ENCODE measurements around the gene OR13C8. TPM values are rescaled to one million over a fixed set of nuclear protein-coding genes. Genes with fewer than 3 reads are reported as not detected.
A peak's percentile ranks its signal among the peaks of the same experiment; 100 is the strongest.
"Not testable (repeated sequence)": the region's sequence is repeated elsewhere in the genome, so short reads cannot be mapped to it uniquely, and the experiment has no call there.

Gene OR13C8, protein sequence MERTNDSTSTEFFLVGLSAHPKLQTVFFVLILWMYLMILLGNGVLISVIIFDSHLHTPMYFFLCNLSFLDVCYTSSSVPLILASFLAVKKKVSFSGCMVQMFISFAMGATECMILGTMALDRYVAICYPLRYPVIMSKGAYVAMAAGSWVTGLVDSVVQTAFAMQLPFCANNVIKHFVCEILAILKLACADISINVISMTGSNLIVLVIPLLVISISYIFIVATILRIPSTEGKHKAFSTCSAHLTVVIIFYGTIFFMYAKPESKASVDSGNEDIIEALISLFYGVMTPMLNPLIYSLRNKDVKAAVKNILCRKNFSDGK
- total RNA-seq (2014; rRNA removed; shearing (Covaris generic)) = not detected in 2 replicates

DNA sequence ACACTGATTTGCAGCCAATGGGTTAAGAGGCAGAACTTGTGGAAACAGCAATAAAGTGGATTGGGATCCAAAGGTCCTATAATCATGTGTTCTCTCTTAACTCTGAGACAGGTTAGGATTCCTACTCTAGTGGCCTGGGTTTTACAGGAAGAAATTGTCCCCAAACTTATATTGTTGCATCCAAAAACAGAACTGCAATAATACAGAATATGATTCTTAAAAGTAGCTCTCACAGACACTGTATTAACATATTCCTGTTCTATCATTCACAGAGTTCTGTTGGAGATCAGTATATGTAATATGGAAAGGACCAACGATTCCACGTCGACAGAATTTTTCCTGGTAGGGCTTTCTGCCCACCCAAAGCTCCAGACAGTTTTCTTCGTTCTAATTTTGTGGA is at the start of gene OR13C8:
Gene OR13C8, plus strand, starts transcription at position 301 of the 400 bp plus-strand sequence. Its CDS starts 0 bp downstream, at position 301.
- no peak for DNase-seq (ENCODE audit: low spot score)

DNA sequence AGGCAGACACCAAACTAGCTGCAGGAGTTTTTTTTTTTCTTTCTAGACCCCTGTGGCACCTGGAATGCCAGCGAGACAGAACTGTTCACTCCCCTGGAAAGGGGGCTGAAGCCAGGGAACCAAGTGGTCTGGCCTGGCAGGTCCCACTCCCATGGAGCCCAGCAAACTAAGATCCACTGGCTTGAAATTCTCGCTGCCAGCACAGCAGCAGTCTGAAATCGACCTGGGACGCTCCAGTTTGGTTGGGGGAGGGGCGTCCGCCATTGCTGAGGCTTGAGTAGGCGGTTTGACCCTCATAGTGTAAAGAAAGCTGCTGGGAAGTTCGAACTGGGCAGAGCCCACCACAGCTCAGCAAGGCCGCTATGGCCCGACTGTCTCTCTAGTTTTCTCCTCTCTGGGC is 48.7 kb upstream of the OR13C8 start:
- not testable (repeated sequence) for DNase-seq (ENCODE audit: low spot score)

- DNase-seq (ENCODE audit: low spot score) = no peak
Measured at GRCh38 chr9:104527109-104527508, 41.9 kb upstream of the OR13C8 start, which contains the start of gene OR13C4. Gene OR13C4 (minus strand): TSS chr9:104527209. CDS start chr9:104527209, 0 bp downstream.

DNA sequence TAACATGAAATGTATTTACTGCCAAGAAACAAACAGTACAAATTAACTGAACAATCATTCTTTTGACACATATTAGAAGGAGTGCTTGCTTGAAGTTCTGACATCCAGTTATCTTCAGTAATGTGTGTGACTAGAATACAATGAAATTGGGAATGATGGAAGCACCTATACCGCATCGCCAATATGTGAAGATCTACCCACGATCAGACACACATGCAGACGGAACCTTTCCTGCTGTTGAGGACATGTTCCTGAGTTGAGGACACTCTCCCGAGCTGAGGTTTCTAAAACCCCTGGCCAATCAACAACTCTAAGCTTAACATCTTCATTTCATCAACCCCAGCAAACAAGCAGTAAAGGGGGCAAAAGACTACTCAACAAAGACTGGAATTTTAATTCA is 32.2 kb upstream of the OR13C8 start, which contains the start of gene OR13C3:
Gene OR13C3, minus strand, starts transcription at position 101 of the 400 bp plus-strand sequence. CDS start 133 bp downstream, outside the sequence.
- no peak for DNase-seq (ENCODE audit: low spot score)

GRCh38 chr9:104539275-104539674 is 29.7 kb upstream of the OR13C8 start:
- no peak for DNase-seq (ENCODE audit: low spot score)

GRCh38 chr9:104544644-104545043 is 24.3 kb upstream of the OR13C8 start:
- DNase-seq (ENCODE audit: low spot score) = no peak

- DNase-seq (ENCODE audit: low spot score) = no peak
Measured at GRCh38 chr9:104553261-104553660, 15.7 kb upstream of the OR13C8 start.

DNA sequence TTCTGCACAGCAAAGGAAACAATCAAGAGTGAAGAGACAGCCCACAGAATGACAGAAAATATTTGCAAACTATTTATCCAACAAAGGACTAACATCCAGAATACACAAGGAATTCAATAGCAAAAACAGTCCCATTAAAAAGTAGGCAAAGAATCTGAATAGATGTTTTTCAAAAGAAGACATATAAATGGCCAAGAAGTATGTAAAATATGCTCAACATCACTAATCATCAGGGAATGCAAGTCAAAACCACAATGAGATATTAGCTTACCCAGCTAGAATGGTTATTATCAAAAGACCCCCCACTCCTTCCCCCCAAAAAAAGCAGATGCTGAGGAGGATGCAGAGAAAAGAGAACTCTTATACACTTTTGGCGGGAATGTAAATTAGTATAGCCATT is 13.4 kb upstream of the OR13C8 start:
- no peak for DNase-seq (ENCODE audit: low spot score)

DNA sequence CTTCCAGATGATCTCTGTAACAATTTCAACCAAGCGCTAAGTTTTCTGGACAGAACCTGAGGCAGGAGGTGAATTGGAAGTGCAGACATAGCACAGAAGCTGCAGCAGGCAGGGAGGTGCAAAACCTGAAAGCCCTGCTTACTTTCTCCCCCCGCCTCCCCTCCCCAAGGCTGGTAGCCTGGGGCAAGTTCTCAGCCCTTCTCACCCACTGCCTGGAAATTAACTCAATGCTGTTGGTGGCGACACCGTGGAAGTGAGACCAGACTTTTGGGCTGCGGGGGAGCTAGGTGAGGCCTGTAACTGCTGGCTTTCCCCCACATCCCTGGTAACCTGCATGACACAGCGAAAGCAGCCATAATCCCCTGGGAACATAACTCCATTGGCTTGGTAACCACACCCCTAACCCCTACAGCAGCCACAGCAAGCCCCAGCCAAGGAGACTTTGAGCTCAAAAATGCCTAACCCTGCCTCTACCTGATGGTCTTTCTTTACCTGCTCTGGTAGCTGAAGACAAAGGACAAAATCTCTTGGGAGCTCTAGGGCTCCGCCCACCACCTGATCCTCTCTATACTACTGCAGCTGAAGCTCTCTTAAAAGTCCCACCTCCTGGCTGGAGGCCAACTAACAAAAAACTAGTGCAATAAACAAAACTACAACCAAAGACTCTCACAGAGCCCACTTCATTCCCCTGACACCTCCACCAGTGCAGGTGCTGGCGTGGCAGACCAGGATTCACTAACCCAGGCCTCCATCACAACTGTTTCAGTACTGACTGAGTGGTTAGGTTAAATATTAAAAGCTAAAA is 11.9 kb upstream of the OR13C8 start:
- DNase-seq (ENCODE audit: low spot score) = no peak

DNA sequence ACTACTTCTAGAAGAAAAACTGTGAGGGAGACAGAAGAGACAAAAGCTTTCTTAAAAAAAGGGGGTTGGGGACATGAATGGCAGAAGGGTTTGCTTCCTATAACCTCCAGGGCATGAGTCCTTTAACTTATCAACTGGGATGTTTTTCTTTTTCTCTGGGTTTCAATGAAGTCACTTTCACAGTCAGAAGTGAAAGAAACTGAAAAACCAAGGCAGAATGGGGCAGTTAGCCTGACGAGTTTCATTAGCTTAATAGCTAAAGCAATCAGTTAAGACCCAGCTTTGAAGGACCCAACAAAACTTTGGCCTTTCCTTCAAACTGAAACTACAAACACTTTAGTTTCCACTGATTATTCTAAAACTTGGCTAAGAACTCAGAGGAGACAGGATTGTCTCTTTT is 4.6 kb upstream of the OR13C8 start:
- DNase-seq (ENCODE audit: low spot score) = no peak

DNA sequence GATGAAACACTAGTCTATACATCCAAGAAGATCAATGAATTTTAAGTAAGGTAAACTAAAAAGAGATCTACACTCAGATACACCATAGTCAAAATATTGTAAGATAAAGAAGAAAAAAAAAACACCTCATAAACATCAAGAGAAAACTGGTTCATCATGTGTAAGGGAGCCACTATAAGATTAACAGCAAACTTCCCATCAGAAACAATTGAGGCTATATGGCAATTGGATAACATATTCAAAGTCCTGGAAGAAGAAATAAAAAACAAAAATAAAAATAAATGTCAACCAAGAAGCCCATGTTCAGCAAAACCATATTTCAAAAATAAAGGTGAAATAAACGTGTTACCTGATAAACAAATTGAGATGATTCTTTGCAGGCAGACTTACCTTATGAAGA is 3.6 kb downstream of the OR13C8 start:
- DNase-seq (ENCODE audit: low spot score) = no peak

- DNase-seq (ENCODE audit: low spot score) = no peak
Measured at GRCh38 chr9:104575456-104575855, 6.5 kb downstream of the OR13C8 start.

GRCh38 chr9:104577263-104577662 is 8.3 kb downstream of the OR13C8 start:
- no peak for DNase-seq (ENCODE audit: low spot score)

- DNase-seq (ENCODE audit: low spot score) = no peak
Measured at GRCh38 chr9:104580562-104580961, 11.6 kb downstream of the OR13C8 start.

DNA sequence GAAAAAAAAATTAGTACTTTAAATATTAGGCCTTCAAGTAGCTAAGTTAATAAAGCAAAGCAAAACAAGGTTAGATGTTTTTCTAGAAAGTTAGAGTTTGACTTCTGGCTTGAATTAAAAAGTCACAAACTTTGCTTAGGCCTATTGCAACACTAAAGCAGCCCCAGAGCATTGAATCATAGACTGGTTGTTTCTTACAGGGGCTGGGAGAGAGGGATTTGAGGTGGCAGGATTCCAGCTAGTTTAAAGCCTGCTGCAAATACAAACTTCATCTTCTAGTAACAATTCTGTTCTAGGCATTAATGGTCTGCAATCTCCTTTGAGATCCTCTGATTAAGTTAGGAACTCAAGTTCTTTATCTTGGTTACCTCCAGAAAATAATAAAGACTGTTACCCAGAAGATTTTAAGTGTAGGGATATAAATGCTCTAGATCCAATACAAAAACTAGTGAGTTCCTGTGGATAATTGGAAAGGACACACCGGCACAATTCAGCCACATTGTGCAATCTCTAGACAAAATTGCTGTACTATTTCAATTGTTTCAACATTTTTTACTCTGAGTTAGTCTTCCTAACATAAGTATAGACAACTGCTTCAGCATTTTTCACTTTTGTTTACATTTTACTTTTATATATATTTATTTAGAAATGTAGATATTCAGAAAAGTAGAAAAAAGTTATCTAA is 17.7 kb downstream of the OR13C8 start:
- DNase-seq (ENCODE audit: low spot score) = no peak

DNA sequence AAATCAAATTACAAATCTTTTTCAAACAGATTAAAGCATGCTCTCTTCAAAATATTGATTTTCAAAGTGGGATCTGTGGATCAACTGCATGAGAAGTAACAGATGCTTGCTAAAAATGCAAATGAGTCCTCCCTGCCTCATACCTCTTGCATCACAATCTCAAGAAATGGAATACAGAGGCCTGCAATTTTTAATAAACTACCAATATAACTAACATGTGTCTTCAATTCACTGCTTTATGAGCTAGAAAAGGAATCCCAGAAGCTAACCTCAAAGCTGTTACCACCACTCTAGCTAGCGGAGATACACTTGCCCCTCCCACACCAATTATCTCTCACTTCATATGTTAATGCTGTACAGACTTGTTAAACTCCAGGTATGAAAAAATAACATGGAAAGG is 20.7 kb downstream of the OR13C8 start:
- DNase-seq (ENCODE audit: low spot score) = no peak

GRCh38 chr9:104598749-104599148 is 29.8 kb downstream of the OR13C8 start:
- not testable (repeated sequence) for DNase-seq (ENCODE audit: low spot score)

DNA sequence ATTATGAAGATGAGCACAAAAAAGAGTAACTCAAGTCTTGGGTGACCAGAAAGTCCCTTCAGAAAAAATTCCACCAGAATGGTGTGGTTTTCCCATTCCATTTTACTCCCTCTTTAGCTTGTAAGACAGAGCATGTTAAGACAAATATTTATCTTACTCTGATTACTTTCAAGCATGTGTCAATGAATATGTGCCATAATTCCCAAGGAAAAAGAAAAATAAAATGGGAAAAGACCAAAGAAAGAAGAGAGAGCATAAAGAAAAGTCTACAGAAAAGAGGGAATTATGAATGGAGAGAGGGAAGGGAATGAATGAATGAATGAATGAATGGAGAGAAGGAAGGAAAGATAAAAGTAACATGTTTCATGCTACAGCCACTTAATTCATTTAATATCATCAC is 30.3 kb downstream of the OR13C8 start, which contains the start of gene OR13C5:
Gene OR13C5, minus strand, starts transcription at position 101 of the 400 bp plus-strand sequence. Its CDS starts 0 bp downstream, at position 101.
- DNase-seq (ENCODE audit: low spot score) = not testable (repeated sequence)

- no peak for DNase-seq (ENCODE audit: low spot score)
Measured at GRCh38 chr9:104604801-104605200, 35.8 kb downstream of the OR13C8 start.

DNA sequence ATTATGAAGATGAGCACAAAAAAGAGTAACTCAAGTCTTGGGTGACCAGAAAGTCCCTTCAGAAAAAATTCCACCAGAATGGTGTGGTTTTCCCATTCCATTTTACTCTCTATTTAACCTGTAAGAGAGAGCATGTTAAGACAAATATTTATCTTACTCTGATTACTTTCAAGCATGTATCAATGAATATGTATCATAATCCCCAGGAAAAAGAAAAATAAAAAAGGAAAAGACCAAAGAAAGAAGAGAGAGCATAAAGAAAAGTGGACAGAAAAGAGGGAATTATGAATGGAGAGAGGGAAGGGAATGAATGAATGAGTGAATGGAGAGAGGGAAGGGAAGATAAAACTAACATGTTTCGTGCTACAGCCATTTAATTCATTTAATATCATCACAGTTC is 36.6 kb downstream of the OR13C8 start, which contains the start of gene OR13C2:
Gene OR13C2, minus strand, starts transcription at position 101 of the 400 bp plus-strand sequence. Its CDS starts 0 bp downstream, at position 101.
- DNase-seq (ENCODE audit: low spot score) = not testable (repeated sequence)

DNA sequence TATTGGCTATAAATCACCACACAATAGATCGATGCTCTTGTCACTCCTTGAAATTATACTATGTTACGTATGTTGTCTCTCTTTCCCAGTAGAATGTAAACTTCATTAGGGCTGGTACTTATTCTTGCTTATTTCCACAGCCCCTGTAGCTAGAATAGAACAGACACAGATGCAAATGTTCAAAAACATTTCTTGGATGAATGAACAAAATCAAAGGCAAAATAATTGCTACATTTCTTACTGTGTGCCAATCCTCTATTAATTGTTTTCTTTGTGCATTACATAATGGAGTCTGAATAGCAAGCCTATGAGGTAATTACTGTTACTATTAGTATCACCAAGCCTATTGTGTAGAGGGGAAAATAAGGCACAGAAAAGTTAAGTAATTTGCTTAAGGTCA is 37.2 kb downstream of the OR13C8 start:
- DNase-seq (ENCODE audit: low spot score) = no peak

DNA sequence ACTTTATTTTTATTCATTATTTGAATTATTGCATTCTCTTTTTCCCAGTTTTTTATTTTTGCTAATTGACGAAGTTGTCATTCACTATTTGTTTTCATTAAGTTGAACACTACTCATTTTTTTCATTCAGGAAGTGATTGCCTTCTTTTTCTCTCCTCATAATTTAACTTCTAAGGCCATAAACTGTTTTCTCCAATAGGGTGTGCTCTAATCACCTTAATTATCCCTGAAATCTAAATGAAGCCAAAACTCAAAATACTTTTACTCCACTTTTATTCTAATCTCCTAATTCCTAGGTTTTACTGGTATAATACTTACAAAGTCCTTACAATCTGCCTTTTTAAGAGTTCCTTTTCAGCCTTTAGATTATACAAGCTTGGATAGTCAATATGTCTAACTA is 39.4 kb downstream of the OR13C8 start:
- peak; percentile 23 for DNase-seq (ENCODE audit: low spot score)

Data from HT-29 (cell line).